Upper lobe of right lung (tissue), 1 donor: ENCODE measurements around the gene ZNF418. TPM values are rescaled to one million over a fixed set of nuclear protein-coding genes. Genes with fewer than 3 reads are reported as not detected.
"Not testable (repeated sequence)": the region's sequence is repeated elsewhere in the genome, so short reads cannot be mapped to it uniquely, and the experiment has no call there.

ENCODE experiments used
- ATAC-seq: fragments of 200-7000 bp; cut with Tn5 transposase; one replicate; pipeline ENCODE4 v1.9.1; 2020; ENCODE audit warnings: mild to moderate bottlenecking, moderate library complexity
- DNase-seq: peaks from one replicate; pipeline ENCODE4 v3.0.0-alpha.2; 2020
- H3K27ac ChIP-seq: fragments of 200-600 bp; one replicate; pipeline ENCODE4 v1.8.0; 2022
- H3K27me3 ChIP-seq: fragments of 200-600 bp; one replicate; pipeline ENCODE4 v1.8.0; 2022; ENCODE audit warnings: mild to moderate bottlenecking
- H3K36me3 ChIP-seq: fragments of 200-600 bp; one replicate; pipeline ENCODE4 v1.8.0; 2022
- H3K4me1 ChIP-seq: fragments of 200-600 bp; one replicate; pipeline ENCODE4 v1.8.0; 2022
- H3K4me3 ChIP-seq: fragments of 200-600 bp; one replicate; pipeline ENCODE4 v1.8.0; 2022; ENCODE audit warnings: mild to moderate bottlenecking
- H3K9me3 ChIP-seq: fragments of 200-600 bp; one replicate; pipeline ENCODE4 v1.8.0; 2022
- intact Hi-C: fragments of 100-400 bp; cut with DNase I; formaldehyde crosslinking; loops from one replicate; pipeline ENCODE4 v1.11.0; 2022
- total RNA-seq: library from RNA; stranded (reverse); fragmentation: NEBNext Ultra II Directional; extraction: Animal tissue kit (Norgen Biotek cat#: 25700); gene quantifications from one replicate; pipeline ENCODE4 v1.2.1, GENCODE V29; 2021
- TF ChIP-seq, protein P1 (sequence below): fragments of 200-600 bp; IDR thresholded peaks from one replicate; pipeline ENCODE4 v1.8.0; 2022; ENCODE audit warnings: antibody characterized with exemption
- donor health status: DM: no; HTN: yes; CAD: no; lungs with severe emphysema.

Gene ZNF418
- total RNA-seq, 1 donor from 2014 or later: 5.0 TPM

DNA sequence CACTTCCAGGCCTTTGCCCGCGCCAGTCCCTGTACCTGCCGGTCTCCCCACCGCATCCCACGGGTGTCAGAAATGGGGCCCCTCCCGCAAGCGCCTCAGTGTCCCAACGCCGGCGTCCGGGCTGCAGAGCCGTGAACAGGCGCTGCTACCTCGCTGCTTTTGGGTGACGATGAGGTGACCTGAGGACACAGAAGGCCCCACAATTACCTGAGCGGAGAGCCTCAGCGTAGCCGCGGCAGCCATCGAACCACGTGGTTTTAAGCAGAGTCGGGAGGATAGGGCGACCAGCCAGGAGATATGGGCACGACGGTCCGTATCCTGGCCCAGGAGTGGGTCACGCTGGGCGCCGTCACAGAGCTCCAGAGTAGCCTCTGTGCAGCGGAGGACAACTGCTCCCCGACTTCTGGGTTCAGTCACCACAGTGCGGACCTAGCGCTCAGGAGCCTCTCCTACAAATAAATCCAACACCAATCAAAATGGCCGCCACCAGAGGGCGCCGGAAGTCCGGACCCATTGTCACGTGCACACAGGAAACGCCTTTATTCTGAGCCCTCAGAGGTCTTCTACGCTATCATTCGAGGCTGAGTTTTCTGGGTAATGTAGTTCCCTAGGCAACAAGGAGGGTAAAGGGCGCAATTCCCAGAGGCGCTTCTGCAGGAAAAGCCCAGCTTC, 46.5 kb downstream of the ZNF418 start, which contains the start of gene ZNF814:
Gene ZNF814 (minus strand): TSS at position 478 of the 672 bp plus-strand sequence. CDS start 235 bp downstream, at position 243.
- ATAC-seq (peak; percentile 96), DNase-seq (peak; percentile 81)
- Histone ChIP-seq H3K4me1 (peaks cover 4% of the 10 kb centered on the region), H3K27ac (peak within 1 kb of the TSS; percentile 79), H3K27me3 (no peaks in the 10 kb centered on the region), H3K36me3 (no peaks in the 10 kb centered on the region), H3K9me3 (peaks cover 3% of the 10 kb centered on the region), H3K4me3 (peak within 1 kb of the TSS; percentile 75)
- TF ChIP-seq, protein P1, sequence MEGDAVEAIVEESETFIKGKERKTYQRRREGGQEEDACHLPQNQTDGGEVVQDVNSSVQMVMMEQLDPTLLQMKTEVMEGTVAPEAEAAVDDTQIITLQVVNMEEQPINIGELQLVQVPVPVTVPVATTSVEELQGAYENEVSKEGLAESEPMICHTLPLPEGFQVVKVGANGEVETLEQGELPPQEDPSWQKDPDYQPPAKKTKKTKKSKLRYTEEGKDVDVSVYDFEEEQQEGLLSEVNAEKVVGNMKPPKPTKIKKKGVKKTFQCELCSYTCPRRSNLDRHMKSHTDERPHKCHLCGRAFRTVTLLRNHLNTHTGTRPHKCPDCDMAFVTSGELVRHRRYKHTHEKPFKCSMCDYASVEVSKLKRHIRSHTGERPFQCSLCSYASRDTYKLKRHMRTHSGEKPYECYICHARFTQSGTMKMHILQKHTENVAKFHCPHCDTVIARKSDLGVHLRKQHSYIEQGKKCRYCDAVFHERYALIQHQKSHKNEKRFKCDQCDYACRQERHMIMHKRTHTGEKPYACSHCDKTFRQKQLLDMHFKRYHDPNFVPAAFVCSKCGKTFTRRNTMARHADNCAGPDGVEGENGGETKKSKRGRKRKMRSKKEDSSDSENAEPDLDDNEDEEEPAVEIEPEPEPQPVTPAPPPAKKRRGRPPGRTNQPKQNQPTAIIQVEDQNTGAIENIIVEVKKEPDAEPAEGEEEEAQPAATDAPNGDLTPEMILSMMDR: peak; percentile 40
- intact Hi-C loops: no loop called here

DNA sequence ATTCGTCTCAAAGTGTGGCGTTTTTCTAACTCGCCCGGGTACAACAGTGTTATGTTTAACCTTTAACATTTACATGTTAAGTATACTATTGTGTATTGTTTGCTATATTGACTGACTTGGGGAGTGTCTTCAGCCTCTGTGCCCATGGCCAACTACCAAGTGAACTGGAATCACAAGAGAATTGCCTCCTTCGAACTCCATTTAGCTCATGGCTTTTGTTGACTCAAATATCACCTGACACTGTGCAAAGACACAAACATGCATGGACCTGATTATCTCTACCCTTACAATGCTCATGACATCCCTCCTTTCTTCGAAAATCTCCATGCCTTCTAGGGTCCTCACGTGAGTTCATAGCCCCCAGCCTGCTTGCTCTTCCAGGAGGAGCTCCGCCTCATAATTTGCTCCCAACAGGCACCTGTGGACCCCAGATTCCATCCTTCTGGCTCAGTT, 47.1 kb downstream of the ZNF418 start:
- no peaks in the 10 kb centered on the region for H3K36me3 ChIP-seq
- peaks cover 4% of the 10 kb centered on the region for H3K4me1 ChIP-seq
- no peaks in the 10 kb centered on the region for H3K27me3 ChIP-seq
- H3K9me3 ChIP-seq: peaks cover 3% of the 10 kb centered on the region
- DNase-seq (no peak), ATAC-seq (no peak)
- TF ChIP-seq, protein P1: no peak
- peak overlapping the region; percentile 75 for H3K4me3 ChIP-seq
- H3K27ac ChIP-seq: peak overlapping the region; percentile 79
- intact Hi-C loops: no loop called here

DNA sequence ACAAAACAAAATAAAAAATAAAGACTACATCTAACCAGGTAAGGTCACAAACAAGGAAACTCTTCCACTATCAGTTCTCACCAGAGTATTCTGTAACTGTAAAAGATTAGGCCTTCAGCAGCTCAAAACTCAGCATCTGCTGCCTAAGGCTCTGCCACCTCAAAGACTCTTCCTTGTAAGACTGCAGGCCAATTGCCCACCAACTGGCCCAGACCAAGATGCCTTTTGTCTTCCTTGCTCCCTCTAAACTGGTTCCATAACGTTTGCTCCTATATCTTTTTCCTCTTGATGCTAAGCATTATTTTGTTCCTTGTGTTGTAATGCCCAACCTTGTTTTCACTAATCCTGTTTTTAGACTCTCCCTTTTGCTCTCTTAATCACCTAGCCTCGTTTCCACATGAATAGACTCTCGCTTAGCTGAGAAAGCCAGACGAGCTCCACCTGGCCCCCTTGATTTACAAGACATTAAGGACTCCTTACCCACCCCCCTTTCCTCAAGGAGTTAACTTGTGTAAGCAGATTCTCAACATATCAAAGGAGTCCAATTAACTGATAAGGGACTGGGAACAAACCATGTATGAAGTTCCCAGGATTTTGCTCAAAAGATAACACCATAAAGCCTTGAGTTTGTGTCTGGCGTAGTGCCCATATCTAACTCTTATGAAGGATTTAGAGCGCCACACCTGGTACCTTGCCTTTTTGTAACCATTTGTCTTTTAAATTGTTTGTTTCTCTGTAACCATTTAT, 47.8 kb downstream of the ZNF418 start:
- intact Hi-C loops: no loop called here
- Histone ChIP-seq H3K27me3 (no peaks in the 10 kb centered on the region), H3K9me3 (peaks cover 3% of the 10 kb centered on the region), H3K4me3 (peak overlapping the region; percentile 75), H3K27ac (no peak overlapping the region), H3K36me3 (no peaks in the 10 kb centered on the region), H3K4me1 (peaks cover 4% of the 10 kb centered on the region)
- TF ChIP-seq, protein P1: no peak
- DNase-seq (no peak), ATAC-seq (no peak)

DNA sequence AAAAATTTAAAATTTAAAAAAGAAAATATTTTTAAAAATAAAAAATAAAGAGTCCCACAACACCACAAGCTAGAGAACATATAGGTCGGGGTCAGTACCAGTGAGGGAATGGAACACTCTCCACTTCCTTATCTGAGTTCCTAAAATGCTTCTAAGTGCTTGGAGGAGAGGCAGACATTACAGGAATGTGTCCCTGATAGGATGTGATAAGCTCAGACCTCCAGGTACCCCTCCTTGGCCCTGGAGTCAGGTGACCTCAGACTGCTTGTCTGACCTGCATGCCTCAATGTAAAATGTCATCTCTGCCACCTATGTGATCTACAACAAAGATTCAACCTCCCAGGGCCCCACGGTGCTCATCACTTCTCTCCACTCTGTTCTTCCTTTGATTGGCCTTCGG, 49.2 kb downstream of the ZNF418 start:
- no peak overlapping the region for H3K27ac ChIP-seq
- peaks cover 4% of the 10 kb centered on the region for H3K4me1 ChIP-seq
- DNase-seq (no peak), ATAC-seq (no peak)
- TF ChIP-seq, protein P1: no peak
- no peak overlapping the region for H3K4me3 ChIP-seq
- no peaks in the 10 kb centered on the region for H3K36me3 ChIP-seq
- H3K9me3 ChIP-seq: peaks cover 3% of the 10 kb centered on the region
- intact Hi-C loops: no loop called here
- no peaks in the 10 kb centered on the region for H3K27me3 ChIP-seq

DNA sequence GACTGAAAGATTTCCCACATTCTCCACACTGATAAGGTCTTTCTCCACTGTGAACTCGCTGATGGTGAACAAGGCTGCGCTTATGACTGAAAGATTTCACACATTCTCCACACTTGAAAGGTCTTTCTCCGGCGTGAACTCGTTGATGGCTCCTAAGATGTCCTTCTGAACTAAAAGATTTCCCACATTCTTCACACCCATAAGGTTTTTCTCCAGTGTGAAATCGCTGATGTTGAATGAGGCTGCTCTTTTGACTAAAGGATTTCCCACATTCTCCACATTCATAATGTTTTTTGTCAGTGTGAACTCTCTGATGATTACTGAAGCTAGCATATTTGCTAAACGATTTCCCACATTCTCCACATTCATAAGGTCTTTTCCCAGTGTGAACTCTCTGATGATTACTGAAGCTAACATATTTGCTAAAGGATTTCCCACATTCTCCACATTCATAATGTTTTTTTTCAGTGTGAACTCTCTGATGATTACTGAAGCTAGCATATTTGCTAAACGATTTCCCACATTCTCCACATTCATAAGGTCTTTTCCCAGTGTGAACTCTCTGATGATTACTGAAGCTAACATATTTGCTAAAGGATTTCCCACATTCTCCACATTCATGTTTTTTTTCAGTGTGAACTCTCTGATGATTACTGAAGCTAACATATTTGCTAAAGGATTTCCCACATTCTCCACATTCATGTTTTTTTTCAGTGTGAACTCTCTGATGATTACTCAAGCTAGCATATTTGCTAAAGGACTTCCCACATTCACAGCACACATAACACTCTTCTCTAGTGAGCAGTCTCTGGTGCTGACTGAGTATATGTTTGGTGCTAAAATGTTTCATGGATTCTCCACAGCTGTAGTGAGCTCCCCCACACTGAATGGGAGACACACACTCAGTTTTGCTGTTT, 61.1 kb downstream of the ZNF418 start:
- H3K4me3 ChIP-seq, H3K4me1 ChIP-seq, intact Hi-C loops, DNase-seq, H3K36me3 ChIP-seq, H3K27me3 ChIP-seq, H3K27ac ChIP-seq, ATAC-seq: not testable (repeated sequence)
- peaks cover 51% of the 10 kb centered on the region for H3K9me3 ChIP-seq
